Measurements from ENCODE around the gene CD8A.

Gene CD8A

GRCh38 chr2:86831537-86831936 is 40.8 kb upstream of the CD8A start:
- in situ Hi-C loops (cut with HindIII; ENCODE audit: low sequenced_read_pairs) = no loop called here
- TF ChIP-seq, protein P1, sequence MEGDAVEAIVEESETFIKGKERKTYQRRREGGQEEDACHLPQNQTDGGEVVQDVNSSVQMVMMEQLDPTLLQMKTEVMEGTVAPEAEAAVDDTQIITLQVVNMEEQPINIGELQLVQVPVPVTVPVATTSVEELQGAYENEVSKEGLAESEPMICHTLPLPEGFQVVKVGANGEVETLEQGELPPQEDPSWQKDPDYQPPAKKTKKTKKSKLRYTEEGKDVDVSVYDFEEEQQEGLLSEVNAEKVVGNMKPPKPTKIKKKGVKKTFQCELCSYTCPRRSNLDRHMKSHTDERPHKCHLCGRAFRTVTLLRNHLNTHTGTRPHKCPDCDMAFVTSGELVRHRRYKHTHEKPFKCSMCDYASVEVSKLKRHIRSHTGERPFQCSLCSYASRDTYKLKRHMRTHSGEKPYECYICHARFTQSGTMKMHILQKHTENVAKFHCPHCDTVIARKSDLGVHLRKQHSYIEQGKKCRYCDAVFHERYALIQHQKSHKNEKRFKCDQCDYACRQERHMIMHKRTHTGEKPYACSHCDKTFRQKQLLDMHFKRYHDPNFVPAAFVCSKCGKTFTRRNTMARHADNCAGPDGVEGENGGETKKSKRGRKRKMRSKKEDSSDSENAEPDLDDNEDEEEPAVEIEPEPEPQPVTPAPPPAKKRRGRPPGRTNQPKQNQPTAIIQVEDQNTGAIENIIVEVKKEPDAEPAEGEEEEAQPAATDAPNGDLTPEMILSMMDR (IDR thresholded peaks at IDR 0.05; ENCODE audit: low read depth, low read length, missing control alignments) = no peak
- H3K4me3 ChIP-seq (ENCODE audit: low read depth, low read length) = no peak overlapping the region
- DNase-seq (ENCODE audit: low read depth) = no peak

GRCh38 chr2:86826951-86827350 is 36.2 kb upstream of the CD8A start:
- no peak for DNase-seq (ENCODE audit: low read depth)
- H3K4me3 ChIP-seq (ENCODE audit: low read depth, low read length) = no peak overlapping the region
- in situ Hi-C loops (cut with HindIII; ENCODE audit: low sequenced_read_pairs) = no loop called here
- TF ChIP-seq, protein P1 (IDR thresholded peaks at IDR 0.05; ENCODE audit: low read depth, low read length, missing control alignments) = no peak

- DNase-seq (ENCODE audit: low read depth) = no peak
- TF ChIP-seq, protein P1 (IDR thresholded peaks at IDR 0.05; ENCODE audit: low read depth, low read length, missing control alignments) = no peak
- in situ Hi-C loops (cut with HindIII; ENCODE audit: low sequenced_read_pairs) = no loop called here
- no peak overlapping the region for H3K4me3 ChIP-seq (ENCODE audit: low read depth, low read length)
These were observed 35.1 kb upstream of the CD8A start for GRCh38 chr2:86825693-86826381.

- no peak for DNase-seq (ENCODE audit: low read depth)
- in situ Hi-C loops (cut with HindIII; ENCODE audit: low sequenced_read_pairs) = no loop called here
- no peak overlapping the region for H3K4me3 ChIP-seq (ENCODE audit: low read depth, low read length)
- TF ChIP-seq, protein P1 (IDR thresholded peaks at IDR 0.05; ENCODE audit: low read depth, low read length, missing control alignments) = no peak
These were observed 34.5 kb upstream of the CD8A start for GRCh38 chr2:86825036-86825692.

DNA sequence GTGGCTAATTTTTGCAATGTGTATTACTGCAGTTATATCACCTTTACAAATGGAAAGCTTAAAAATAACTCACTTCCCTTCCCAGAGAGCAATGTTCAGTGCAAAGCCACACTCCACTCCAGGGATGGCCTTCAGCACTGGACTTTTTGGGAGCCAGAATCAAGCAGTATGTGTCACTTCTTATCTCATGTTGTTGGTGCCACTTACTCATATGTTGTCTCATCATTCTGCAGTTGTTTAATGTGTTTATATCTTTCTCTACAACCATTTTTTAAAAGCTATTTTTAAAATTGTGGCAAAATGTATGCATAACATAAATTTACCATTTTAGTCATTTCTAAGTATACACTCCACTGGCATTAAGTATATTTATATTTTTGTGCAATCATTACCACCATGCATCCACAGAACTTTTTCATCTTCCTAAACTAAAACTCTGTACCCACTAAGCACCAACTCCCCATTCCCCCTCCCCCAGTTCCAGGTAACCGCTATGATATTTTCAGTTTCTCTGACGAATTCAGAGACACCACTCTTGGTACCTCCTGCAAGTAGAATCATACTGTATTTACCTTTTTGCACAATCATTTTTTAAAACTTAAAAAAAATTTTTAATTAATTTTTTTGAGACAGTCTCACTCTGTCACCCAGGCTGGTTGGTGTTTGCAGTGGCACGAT is 32.1 kb upstream of the CD8A start:
- DNase-seq (ENCODE audit: low read depth) = no peak
- in situ Hi-C loops (cut with HindIII; ENCODE audit: low sequenced_read_pairs) = no loop called here
- no peak overlapping the region for H3K4me3 ChIP-seq (ENCODE audit: low read depth, low read length)
- TF ChIP-seq, protein P1 (IDR thresholded peaks at IDR 0.05; ENCODE audit: low read depth, low read length, missing control alignments) = no peak

DNA sequence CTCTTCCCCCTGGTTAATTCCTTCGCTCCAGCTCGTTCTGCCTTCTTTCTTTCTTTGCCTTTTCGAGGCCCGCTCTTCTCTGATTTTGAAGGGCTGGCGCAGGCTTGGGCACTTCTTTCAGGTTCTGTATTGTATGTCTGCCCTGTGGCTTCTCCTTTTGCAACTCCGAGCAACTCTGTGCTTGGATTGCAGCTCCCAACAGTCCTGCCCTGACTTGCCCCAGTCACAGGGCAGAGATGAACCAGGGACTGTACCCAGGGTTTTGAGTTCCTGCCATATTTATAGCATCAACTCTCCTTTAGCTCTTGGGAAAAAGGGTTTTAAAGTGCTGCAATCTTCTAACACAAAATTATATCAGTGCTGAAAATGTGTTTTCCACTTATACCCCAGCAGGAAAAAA is 31.1 kb upstream of the CD8A start:
- no peak overlapping the region for H3K4me3 ChIP-seq (ENCODE audit: low read depth, low read length)
- TF ChIP-seq, protein P1 (IDR thresholded peaks at IDR 0.05; ENCODE audit: low read depth, low read length, missing control alignments) = no peak
- DNase-seq (ENCODE audit: low read depth) = no peak
- in situ Hi-C loops (cut with HindIII; ENCODE audit: low sequenced_read_pairs) = no loop called here
